HEK293T (cell line): ENCODE data around the gene CPNE6.

Source experiments
- ARNT ChIP-seq: fragments of 450-650 bp; IDR thresholded peaks from 2 replicates; pipeline ENCODE4 v1.6.1; 2017; ENCODE audit warnings: mild to moderate bottlenecking
- BHLHE40 ChIP-seq: fragments of 450-650 bp; IDR thresholded peaks from 2 replicates; pipeline ENCODE4 v1.6.1; 2016; ENCODE audit warnings: mild to moderate bottlenecking, moderate library complexity, borderline replicate concordance
- ELF4 ChIP-seq: fragments of 450-650 bp; IDR thresholded peaks from 2 replicates; pipeline ENCODE4 v1.6.1; 2017; ENCODE audit warnings: antibody characterized with exemption
- FOXA1 ChIP-seq: fragments of 450-650 bp; IDR thresholded peaks from 2 replicates; pipeline ENCODE4 v1.6.1; 2016; ENCODE audit warnings: mild to moderate bottlenecking
- FOXK2 ChIP-seq: fragments of 450-650 bp; IDR thresholded peaks from 2 replicates; pipeline ENCODE4 v1.6.1; 2016; ENCODE audit warnings: mild to moderate bottlenecking
- FOXM1 ChIP-seq: fragments of 450-650 bp; IDR thresholded peaks from 2 replicates; pipeline ENCODE4 v1.6.1; 2017; ENCODE audit warnings: mild to moderate bottlenecking, borderline replicate concordance
- HDGF ChIP-seq: fragments of 450-650 bp; IDR thresholded peaks from 2 replicates; pipeline ENCODE4 v1.6.1; 2017; ENCODE audit warnings: antibody characterized with exemption, borderline replicate concordance
- NFRKB ChIP-seq: fragments of 450-650 bp; IDR thresholded peaks from 2 replicates; pipeline ENCODE4 v1.6.1; 2016; ENCODE audit warnings: mild to moderate bottlenecking, moderate library complexity
- PKNOX1 ChIP-seq: fragments of 450-650 bp; IDR thresholded peaks from 2 replicates; pipeline ENCODE4 v1.6.1; 2016
- SP1 ChIP-seq: fragments of 450-650 bp; IDR thresholded peaks from 2 replicates; pipeline ENCODE4 v1.6.1; 2017
- TARDBP ChIP-seq: fragments of 450-650 bp; IDR thresholded peaks from 2 replicates; pipeline ENCODE4 v1.6.1; 2016

GRCh38 chr14:24081739-24082211 lies 10.4 kb downstream of the CPNE6 start:
- TF ChIP-seq ARNT: no peak
- TF ChIP-seq BHLHE40: no peak
- TF ChIP-seq FOXM1: no peak
- TF ChIP-seq TARDBP: no peak
- TF ChIP-seq PKNOX1: no peak
- no peak for TF ChIP-seq FOXK2
- no peak for TF ChIP-seq HDGF
- TF ChIP-seq NFRKB: no peak
- no peak for TF ChIP-seq SP1
- TF ChIP-seq FOXA1: no peak
- no peak for TF ChIP-seq ELF4
